ENCODE measurements around the gene FN3K. TPM values are rescaled to one million over a fixed set of nuclear protein-coding genes. Genes with fewer than 3 reads are reported as not detected.
A peak's percentile ranks its signal among the peaks of the same experiment; 100 is the strongest.

The FN3K gene
- total RNA-seq, 1 experiment from 2014 or later: 28.3 TPM

- H3K79me2 ChIP-seq (ENCODE audit: insufficient read depth, low read length): no peaks in the 10 kb centered on the region; the same call in 1 of the 2 replicates
Observed at GRCh38 chr17:82793974-82794630, 58.7 kb downstream of the FN3K start.

More at GRCh38 chr17:82793974-82794630, 58.7 kb downstream of the FN3K start:
- no CpG with 5 or more reads among the region's 15 CpGs for WGBS (ENCODE audit: extremely low coverage, insufficient read length, low lambda C conversion rate)
- H3K4ac ChIP-seq (ENCODE audit: low read depth, low read length): no peak overlapping the region
- no peak overlapping the region for H3K14ac ChIP-seq (ENCODE audit: insufficient read depth, low read length)
- peaks cover 3% of the 10 kb centered on the region for H3K79me1 ChIP-seq (ENCODE audit: insufficient read depth, low read depth, low read length, poor library complexity, severe bottlenecking)
- no peaks in the 10 kb centered on the region for H3K9me3 ChIP-seq (ENCODE audit: control insufficient read depth, low read depth, low read length)
- no peak overlapping the region for H4K91ac ChIP-seq (ENCODE audit: insufficient read length, low read depth, low read length)
- no peak overlapping the region for H3K27ac ChIP-seq (ENCODE audit: insufficient read length, low read depth, low read length)
- Mint-ChIP-seq H3K27me3 (ENCODE audit: low read depth) (no peaks in the 10 kb centered on the region), H3K27ac (peak overlapping the region in 1 of 3 experiments; percentile 28; a peak in 1 of 7 replicates), H3K4me3 (no peak overlapping the region), H3K4me1 (peaks cover 0 to 4% of the 10 kb centered on the region in 2 experiments; a peak in 1 of 4 replicates), H3K36me3 (ENCODE audit: insufficient read depth in 1 of 3, low read depth in 3 of 3) (peaks cover 23 to 52% (median 42%) of the 10 kb centered on the region in 3 experiments), H3K9me3 (no peaks in the 10 kb centered on the region)
- H3K18ac ChIP-seq (ENCODE audit: insufficient read length, low read depth, low read length): no peak overlapping the region
- H3K23me2 ChIP-seq (ENCODE audit: insufficient read length, low read depth, low read length, poor library complexity, severe bottlenecking): no peaks in the 10 kb centered on the region
- H3K9ac ChIP-seq (ENCODE audit: extremely low read depth, insufficient read length, low read length): no peak overlapping the region
- no peak overlapping the region for H3K23ac ChIP-seq (ENCODE audit: insufficient read length, low read depth, low read length)
- no peak for DNase-seq
- H2BK120ac ChIP-seq (ENCODE audit: low read depth, low read length, poor library complexity, severe bottlenecking): no peak overlapping the region
- no peak overlapping the region for H2BK12ac ChIP-seq (ENCODE audit: insufficient read length, low read depth, low read length)
- H2BK5ac ChIP-seq (ENCODE audit: insufficient read length, low read length): no peak overlapping the region
- no peak overlapping the region for H4K5ac ChIP-seq (ENCODE audit: insufficient read length, low read depth, low read length)
- H3K56ac ChIP-seq (ENCODE audit: insufficient read length, low read depth, low read length): no peak overlapping the region
- no peaks in the 10 kb centered on the region for H4K20me1 ChIP-seq (ENCODE audit: control insufficient read depth, insufficient read depth, insufficient read length)
- no peaks in the 10 kb centered on the region for H3K27me3 ChIP-seq (ENCODE audit: insufficient read depth, low read length)
- H3K4me1 ChIP-seq (ENCODE audit: insufficient read depth, low read length): no peaks in the 10 kb centered on the region
- no peak overlapping the region for H4K8ac ChIP-seq (replicated peaks; ENCODE audit: insufficient read length, low read depth, low read length)
- no peak overlapping the region for H2BK20ac ChIP-seq (ENCODE audit: low read depth, low read length, poor library complexity, severe bottlenecking)
- TF ChIP-seq CTCF (conservative IDR thresholded peaks at IDR 0.05): no peak
- H3T11ph ChIP-seq (ENCODE audit: low read length): no peak overlapping the region
- no peak overlapping the region for H3K4me2 ChIP-seq (ENCODE audit: insufficient read depth, insufficient read length, low read length)
- no peak overlapping the region for H2AFZ ChIP-seq (ENCODE audit: low read length)
- no peak overlapping the region for H2BK15ac ChIP-seq (ENCODE audit: low read depth, low read length)
- no peak overlapping the region for H2AK5ac ChIP-seq (ENCODE audit: insufficient read length, low read length)

Data from H9 (cell line).